ENCODE data around the gene AATF. TPM values are rescaled to one million over a fixed set of nuclear protein-coding genes. Genes with fewer than 3 reads are reported as not detected.
A peak's percentile ranks its signal among the peaks of the same experiment; 100 is the strongest.

Gene AATF
- total and polyA plus RNA-seq, 4 donors, result 28.2 to 41.4 (median 38.7) TPM

DNA sequence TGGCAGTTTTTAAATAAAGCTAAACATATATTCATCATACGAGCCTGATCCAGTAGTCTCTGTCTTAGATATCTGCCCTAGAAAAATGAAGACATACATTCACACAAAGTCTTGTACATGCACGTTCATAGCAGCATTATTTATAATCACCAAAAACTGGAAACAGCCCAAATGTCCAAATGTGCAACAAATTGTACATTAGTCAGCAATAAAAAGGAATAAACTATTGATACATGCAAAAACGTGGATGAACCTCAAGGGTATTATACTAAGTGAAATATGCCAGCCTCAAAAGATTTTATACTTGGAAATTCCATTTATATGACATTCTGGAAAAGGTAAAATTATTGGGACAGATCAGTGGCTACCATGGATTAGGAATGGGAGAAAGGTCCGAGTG is 22.8 kb downstream of the AATF start:
- TF ChIP-seq, protein P1, sequence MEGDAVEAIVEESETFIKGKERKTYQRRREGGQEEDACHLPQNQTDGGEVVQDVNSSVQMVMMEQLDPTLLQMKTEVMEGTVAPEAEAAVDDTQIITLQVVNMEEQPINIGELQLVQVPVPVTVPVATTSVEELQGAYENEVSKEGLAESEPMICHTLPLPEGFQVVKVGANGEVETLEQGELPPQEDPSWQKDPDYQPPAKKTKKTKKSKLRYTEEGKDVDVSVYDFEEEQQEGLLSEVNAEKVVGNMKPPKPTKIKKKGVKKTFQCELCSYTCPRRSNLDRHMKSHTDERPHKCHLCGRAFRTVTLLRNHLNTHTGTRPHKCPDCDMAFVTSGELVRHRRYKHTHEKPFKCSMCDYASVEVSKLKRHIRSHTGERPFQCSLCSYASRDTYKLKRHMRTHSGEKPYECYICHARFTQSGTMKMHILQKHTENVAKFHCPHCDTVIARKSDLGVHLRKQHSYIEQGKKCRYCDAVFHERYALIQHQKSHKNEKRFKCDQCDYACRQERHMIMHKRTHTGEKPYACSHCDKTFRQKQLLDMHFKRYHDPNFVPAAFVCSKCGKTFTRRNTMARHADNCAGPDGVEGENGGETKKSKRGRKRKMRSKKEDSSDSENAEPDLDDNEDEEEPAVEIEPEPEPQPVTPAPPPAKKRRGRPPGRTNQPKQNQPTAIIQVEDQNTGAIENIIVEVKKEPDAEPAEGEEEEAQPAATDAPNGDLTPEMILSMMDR (IDR thresholded peaks at IDR 0.05; ENCODE audit: control extremely low read depth, extremely low read depth), result no peak
- no peak overlapping the region for H3K4me3 ChIP-seq
- H3K27ac ChIP-seq (ENCODE audit: low read depth in 1 of 2, low read length in 1 of 2), result no peak overlapping the region
- no peak for DNase-seq
- H3K9me3 ChIP-seq (ENCODE audit: control insufficient read depth in 4 of 4, insufficient read depth in 3 of 4, low read length in 3 of 4), result peaks cover 0 to 3% (median 0%) of the 10 kb centered on the region in 4 donors
- 87 to 93% methylated on average over 4 of the region's 4 CpGs for WGBS, 2 donors
- H3K36me3 ChIP-seq (ENCODE audit: control insufficient read depth in 4 of 4, insufficient read depth in 4 of 4, low read length in 4 of 4), result peaks cover 0 to 13% (median 3%) of the 10 kb centered on the region in 4 donors
- ATAC-seq (ENCODE audit: insufficient read depth, low FRiP score), result no peak
- peaks cover 0 to 11% (median 0%) of the 10 kb centered on the region in 5 donors for H3K4me1 ChIP-seq (ENCODE audit: control insufficient read depth in 5 of 5, insufficient read depth in 5 of 5, low read length in 5 of 5)
- H3K27me3 ChIP-seq (ENCODE audit: control insufficient read depth in 3 of 3, insufficient read depth in 3 of 3, low read length in 2 of 3), result no peaks in the 10 kb centered on the region
- H3K9ac ChIP-seq (ENCODE audit: insufficient read depth in 1 of 2, low read length in 2 of 2), result no peak overlapping the region

DNA sequence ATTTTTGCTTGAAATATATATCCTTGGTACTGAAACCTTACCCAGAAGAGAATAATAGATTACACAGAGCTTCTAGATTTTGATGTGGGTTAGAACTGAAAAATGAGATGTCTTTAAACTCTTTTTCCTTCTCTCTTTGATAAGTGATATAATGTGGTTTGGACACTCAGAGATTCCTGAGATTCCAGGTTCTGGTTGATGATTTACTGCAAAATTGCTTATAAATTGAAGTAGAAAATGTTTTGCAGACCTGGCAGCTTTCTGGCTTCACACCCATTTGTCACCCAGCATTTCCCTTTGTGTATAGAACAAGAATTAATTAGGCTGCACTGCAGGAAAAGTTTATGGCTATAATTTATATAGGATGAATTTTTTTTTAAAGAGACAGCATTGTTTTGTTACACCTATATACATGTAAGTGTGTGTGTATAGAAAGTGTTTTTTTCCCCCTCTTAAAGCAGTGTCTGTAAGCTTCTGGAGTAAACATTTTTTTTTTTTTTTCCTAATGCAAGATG is 23.5 kb downstream of the AATF start:
- peaks cover 0 to 11% (median 0%) of the 10 kb centered on the region in 5 donors for H3K4me1 ChIP-seq (ENCODE audit: control insufficient read depth in 5 of 5, insufficient read depth in 5 of 5, low read length in 5 of 5)
- no peaks in the 10 kb centered on the region for H3K27me3 ChIP-seq (ENCODE audit: control insufficient read depth in 3 of 3, insufficient read depth in 3 of 3, low read length in 2 of 3)
- H3K9ac ChIP-seq (ENCODE audit: insufficient read depth in 1 of 2, low read length in 2 of 2), result no peak overlapping the region
- H3K27ac ChIP-seq (ENCODE audit: low read depth in 1 of 2, low read length in 1 of 2), result no peak overlapping the region
- H3K4me3 ChIP-seq, result no peak overlapping the region
- peaks cover 0 to 12% (median 3%) of the 10 kb centered on the region in 4 donors for H3K36me3 ChIP-seq (ENCODE audit: control insufficient read depth in 4 of 4, insufficient read depth in 4 of 4, low read length in 4 of 4)
- TF ChIP-seq, protein P1 (IDR thresholded peaks at IDR 0.05; ENCODE audit: control extremely low read depth, extremely low read depth), result no peak
- DNase-seq (no peak), ATAC-seq (ENCODE audit: insufficient read depth, low FRiP score) (no peak)
- H3K9me3 ChIP-seq (ENCODE audit: control insufficient read depth in 4 of 4, insufficient read depth in 3 of 4, low read length in 3 of 4), result peaks cover 0 to 3% (median 0%) of the 10 kb centered on the region in 4 donors

DNA sequence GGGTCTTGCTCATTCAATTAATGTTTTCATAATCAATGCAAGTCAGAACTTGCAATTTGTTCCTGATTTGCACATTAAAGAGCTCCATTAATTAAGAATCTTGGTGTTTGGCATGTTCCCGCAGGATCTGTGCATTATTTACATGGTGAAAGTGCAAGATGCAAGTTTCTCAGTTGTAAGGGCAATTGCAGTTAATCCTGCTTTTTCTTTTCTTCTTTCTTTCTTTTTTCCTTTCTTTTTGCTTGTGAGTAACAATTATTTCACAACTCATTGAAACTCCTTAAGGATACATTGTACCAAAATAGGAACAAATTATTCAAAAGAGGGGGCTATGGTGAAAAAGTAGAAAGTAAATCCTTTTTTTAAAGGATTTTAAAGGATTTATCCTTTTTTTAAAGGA is 24.2 kb downstream of the AATF start:
- no peak for ATAC-seq (ENCODE audit: insufficient read depth, low FRiP score)
- Histone ChIP-seq H3K9ac (ENCODE audit: insufficient read depth in 1 of 2, low read length in 2 of 2) (peak overlapping the region in 1 of 2 donors; percentile 47), H3K27me3 (ENCODE audit: control insufficient read depth in 3 of 3, insufficient read depth in 3 of 3, low read length in 2 of 3) (no peaks in the 10 kb centered on the region), H3K36me3 (ENCODE audit: control insufficient read depth in 4 of 4, insufficient read depth in 4 of 4, low read length in 4 of 4) (peaks cover 0 to 10% (median 3%) of the 10 kb centered on the region in 4 donors), H3K27ac (ENCODE audit: low read depth in 1 of 2, low read length in 1 of 2) (no peak overlapping the region), H3K4me1 (ENCODE audit: control insufficient read depth in 5 of 5, insufficient read depth in 5 of 5, low read length in 5 of 5) (peaks cover 0 to 14% (median under 1%) of the 10 kb centered on the region in 5 donors), H3K4me3 (no peak overlapping the region), H3K9me3 (ENCODE audit: control insufficient read depth in 4 of 4, insufficient read depth in 3 of 4, low read length in 3 of 4) (peaks cover 0 to 3% (median 0%) of the 10 kb centered on the region in 4 donors)
- 94 to 95% methylated on average over 1 of the region's 1 CpG for WGBS, 2 donors
- TF ChIP-seq, protein P1 (IDR thresholded peaks at IDR 0.05; ENCODE audit: control extremely low read depth, extremely low read depth), result no peak
- DNase-seq, result no peak

Measured in lung (tissue), 12 donors.